Activated T-cell treated with anti-CD3 and anti-CD28 coated beads for 4 hours (primary cell): ENCODE data around the gene TAF11L7.
"Not testable (repeated sequence)": the region's sequence is repeated elsewhere in the genome, so short reads cannot be mapped to it uniquely, and the experiment has no call there.

Source experiments
- DNase-seq: peaks from one replicate; pipeline ENCODE4 v3.0.0-alpha.2; 2020

TAF11L7 gene

GRCh38 chr5:17585658-17586057 is at the start of gene TAF11L7:
Gene TAF11L7 (minus strand): TSS chr5:17585758.
- DNase-seq, result not testable (repeated sequence)

DNA sequence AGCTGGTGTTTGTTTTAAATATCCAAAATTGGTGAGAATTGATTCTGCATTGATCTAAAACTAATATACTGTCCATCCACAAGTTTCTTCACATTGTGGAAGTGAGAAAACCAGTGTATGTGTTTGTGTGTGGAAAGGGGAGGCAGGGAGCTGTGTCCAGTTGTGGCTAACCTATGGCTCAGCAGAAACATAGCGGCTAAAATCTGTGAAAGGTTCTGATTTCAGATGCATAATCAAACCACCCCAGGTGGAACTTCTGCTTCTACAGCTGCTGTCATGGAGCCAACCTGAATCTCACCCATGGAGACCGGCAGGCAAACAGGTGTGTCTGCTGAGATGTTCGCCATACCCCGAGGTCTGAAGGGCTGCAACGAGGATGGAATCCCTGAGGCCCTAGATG is 48.6 kb upstream of the TAF11L7 start, which contains the start of gene TAF11L14:
Gene TAF11L14, plus strand, starts transcription at position 301 of the 400 bp plus-strand sequence.
- no peak for DNase-seq

DNA sequence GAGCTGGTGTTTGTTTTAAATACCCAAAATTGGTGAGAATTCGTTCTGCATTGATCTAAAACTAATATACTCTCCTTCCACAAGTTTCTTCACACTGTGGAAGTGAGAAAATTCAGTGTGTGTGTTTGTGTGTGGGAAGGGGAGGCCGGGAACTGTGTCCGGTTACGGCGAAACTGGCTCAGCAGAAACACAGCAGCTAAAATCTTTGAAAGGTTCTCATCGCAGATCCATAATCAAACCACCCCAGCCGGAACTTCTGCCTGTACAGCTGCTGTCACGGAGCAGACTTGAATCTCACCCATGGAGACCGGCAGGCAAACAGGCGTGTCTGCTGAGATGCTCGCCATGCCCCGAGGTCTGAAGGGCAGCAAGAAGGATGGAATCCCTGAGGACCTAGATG is 46.2 kb upstream of the TAF11L7 start, which contains the start of gene TAF11L13:
Gene TAF11L13, plus strand, starts transcription at position 301 of the 400 bp plus-strand sequence.
- DNase-seq, result not testable (repeated sequence)

GRCh38 chr5:17625686-17626085 is 40.1 kb upstream of the TAF11L7 start:
- no peak for DNase-seq

- DNase-seq, result no peak
These were observed 35.1 kb upstream of the TAF11L7 start for GRCh38 chr5:17620627-17621026.

DNA sequence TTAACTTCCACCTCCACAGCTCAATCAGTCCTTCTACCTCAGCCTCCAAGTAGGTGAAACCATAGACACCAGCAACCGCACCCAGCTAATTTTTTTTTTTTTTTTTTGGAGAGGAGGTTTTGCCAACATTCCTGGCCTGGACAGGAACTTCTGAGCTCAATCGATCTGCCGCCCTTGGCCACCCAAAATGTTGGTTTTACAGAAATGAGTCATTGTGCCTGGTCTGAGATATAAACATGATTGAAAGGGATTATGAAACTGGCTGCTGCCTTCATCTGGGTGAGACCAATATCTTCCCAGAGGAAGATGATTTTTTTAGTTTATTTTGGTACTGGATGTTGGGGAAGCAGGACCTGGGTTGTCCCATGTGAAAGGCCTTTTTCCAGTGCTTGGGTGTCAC is 33.8 kb upstream of the TAF11L7 start:
- no peak for DNase-seq

DNA sequence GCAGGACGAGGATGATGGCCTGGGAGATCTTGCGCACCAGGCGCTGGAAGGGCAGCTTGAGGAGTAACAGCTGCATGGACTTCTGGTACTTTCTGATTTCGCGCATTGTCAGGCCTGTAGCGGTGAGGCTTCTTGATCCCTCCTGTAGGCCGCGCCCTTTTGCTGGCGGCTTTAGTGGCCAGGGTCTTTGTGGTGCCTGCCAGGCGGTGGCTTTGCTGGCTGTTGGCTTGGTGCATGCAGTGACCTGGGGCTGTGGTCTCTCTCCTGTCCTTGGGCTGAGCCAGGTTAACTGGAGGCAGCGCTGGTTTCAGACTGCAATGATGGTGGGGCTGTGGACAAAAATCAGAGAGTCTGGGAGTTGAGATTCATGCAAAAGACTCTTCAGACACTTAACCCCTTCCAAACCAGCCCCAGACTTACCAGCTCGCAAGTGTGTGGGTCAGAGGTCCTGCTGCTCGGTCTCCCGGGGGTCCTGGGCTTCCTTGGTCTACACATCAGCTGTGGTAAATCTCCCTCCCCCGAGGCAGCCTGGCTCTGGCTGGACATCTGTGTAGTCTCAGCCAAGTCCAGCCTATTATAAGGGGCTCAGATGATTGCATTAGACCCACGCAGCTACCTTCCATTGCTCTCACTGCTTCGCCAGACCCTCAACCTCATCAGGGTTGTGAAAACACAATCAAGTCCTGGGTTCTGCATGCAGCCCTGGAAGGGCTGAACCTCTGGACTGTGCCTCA is 29.5 kb upstream of the TAF11L7 start:
- no peak for DNase-seq

DNA sequence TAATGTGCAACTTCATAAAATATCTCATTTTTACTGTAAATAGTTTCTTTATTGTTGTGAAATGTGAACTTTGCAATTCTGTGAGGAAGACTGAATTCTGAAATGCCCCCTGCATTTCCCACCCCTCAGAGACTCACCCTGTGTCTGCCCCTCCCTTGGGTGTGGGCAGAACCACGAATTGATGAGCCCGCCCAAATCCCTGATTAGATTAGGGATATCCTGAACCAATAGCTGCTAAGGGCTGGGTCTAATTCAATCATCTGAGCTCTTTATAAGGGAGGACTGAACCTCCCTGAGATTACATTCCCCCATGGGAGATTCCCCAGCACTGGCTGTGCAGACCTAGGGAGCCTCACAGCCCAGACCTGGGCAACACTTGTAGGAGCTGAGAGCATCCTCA is 24.5 kb upstream of the TAF11L7 start, which contains the start of gene TAF11L12:
Gene TAF11L12, plus strand, starts transcription at position 301 of the 400 bp plus-strand sequence.
- not testable (repeated sequence) for DNase-seq

DNA sequence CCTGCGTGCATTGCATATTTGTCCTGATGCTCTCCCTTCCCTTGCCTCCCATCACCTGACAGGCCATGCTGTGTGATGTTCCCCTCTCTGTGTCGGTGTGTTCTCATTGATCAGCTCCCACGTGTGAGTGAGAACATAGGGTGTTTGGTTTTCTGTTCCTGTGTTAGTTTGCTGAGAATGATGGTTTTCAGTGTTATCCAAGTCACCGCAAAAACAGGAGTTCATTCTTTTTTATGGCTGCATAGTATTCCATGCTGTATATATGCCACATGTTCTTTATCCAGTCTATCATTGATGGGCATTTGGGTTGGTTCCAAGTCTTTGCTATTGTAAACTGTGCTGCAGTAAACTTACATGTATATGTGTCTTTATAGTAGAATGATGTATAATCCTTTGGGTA is 21.9 kb upstream of the TAF11L7 start:
- not testable (repeated sequence) for DNase-seq

GRCh38 chr5:17604951-17605350 is 19.4 kb upstream of the TAF11L7 start:
- DNase-seq, result no peak

DNA sequence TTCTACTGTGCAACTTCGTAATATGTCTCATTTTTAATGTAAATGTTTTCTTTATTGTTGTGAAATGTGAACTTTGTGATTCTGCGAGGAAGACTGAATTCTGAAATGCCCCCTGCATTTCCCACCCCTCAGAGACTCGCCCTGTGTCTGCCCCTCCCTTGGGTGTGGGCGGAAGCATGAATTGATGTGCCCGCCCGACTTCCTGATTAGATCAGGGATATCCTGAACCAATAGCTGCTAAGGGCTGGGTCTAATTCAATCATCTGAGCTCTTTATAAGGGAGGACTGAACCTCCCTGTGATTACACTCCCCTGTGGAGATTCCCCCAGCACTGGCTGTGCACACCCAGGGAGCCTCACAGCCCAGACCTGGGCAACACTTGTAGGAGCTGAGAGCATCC is 18.3 kb upstream of the TAF11L7 start, which contains the start of gene TAF11L11:
Gene TAF11L11, plus strand, starts transcription at position 304 of the 400 bp plus-strand sequence.
- not testable (repeated sequence) for DNase-seq

GRCh38 chr5:17597728-17598127 is 12.2 kb upstream of the TAF11L7 start, which contains the start of gene TAF11L10:
Gene TAF11L10 (minus strand): TSS chr5:17597828.
- not testable (repeated sequence) for DNase-seq

DNA sequence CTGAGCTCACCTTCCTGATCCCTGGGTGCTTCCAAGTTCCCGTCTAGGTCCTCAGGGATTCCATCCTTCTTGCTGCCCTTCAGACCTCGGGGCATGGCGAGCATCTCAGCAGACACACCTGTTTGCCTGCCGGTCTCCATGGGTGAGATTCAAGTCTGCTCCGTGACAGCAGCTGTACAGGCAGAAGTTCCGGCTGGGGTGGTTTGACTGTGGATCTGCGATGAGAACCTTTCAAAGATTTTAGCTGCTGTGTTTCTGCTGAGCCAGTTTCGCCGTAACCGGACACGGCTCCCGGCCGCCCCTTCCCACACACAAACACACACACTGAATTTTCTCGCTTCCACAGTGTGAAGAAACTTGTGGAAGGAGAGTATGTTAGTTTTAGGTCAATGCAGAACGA is 8.7 kb upstream of the TAF11L7 start, which contains the start of gene TAF11L9:
Gene TAF11L9, minus strand, starts transcription at position 140 of the 400 bp plus-strand sequence.
- not testable (repeated sequence) for DNase-seq

DNA sequence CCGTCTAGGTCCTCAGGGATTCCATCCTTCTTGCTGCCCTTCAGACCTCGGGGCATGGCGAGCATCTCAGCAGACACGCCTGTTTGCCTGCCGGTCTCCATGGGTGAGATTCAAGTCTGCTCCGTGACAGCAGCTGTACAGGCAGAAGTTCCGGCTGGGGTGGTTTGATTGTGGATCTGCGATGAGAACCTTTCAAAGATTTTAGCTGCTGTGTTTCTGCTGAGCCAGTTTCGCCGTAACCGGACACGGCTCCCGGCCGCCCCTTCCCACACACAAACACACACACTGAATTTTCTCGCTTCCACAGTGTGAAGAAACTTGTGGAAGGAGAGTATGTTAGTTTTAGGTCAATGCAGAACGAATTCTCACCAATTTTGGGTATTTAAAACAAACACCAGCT is 5.3 kb upstream of the TAF11L7 start, which contains the start of gene TAF11L8:
Gene TAF11L8, minus strand, starts transcription at position 101 of the 400 bp plus-strand sequence.
- not testable (repeated sequence) for DNase-seq
